ENCODE data around the gene CLN6.

Gene CLN6

GRCh38 chr15:68229386-68230156 lies at the start of gene CLN6:
Gene CLN6 (minus strand): TSS chr15:68229728. CDS start chr15:68229584, 144 bp downstream.
- peak; percentile 65 for DNase-seq

- no peak for DNase-seq
These were observed 49.3 kb upstream of the CLN6 start for GRCh38 chr15:68278595-68279405.

DNA sequence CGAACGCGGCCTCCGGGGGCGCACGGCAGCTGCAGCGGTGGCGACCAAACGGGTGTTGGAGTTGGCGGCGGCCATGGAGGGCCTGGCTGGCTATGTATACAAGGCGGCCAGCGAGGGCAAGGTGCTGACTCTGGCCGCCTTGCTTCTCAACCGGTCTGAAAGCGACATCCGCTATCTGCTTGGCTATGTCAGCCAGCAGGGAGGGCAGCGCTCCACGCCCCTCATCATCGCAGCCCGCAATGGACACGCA lies 48.7 kb upstream of the CLN6 start:
- no peak for DNase-seq

GRCh38 chr15:68277603-68278344 lies 48.2 kb upstream of the CLN6 start, which contains the start of gene FEM1B:
Gene FEM1B (plus strand): TSS chr15:68277745. CDS start chr15:68278418, 673 bp downstream.
- DNase-seq: peak; percentile 68

DNA sequence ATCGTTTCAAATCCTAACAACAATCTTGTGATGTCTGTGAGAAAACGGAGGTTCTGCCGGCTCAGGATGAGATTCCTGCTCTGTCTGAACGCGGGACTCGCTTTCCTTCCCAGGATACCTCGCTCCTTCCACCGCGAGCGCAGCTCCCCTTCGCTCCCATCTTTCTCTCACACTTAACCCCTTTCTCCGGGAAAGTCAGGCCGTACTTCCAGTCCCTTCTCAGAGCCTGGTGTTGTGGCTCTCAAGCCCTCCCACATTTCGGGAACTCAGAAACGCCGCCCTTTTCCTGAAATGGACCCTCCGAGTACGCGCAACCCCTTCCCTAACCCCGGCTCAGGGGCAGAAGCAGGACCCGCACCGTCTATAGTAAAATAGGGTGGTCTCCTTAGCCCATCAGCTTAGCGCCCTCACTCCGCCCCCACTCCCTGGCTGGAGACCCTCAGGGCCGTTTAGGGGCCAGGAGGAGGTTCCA lies 47.6 kb upstream of the CLN6 start:
- DNase-seq: peak; percentile 30

DNA sequence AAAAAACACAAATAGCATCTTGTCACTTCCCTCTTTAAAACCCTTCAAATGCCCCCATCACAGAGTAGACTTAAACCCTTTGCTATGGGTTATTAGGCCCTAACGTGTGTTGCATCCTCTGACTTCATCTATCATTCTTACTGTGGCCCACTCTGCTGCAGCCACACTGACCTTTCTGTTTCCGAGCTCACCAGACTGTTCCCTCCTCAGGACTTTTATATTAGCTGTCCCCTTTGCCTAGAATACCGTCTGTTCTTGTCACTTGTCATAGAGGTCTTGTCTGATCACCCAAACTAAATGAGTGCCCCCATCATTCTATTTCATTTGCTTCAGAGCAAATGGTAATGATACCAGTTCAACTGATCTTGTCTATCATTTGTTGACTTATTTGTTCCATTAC lies 47.1 kb upstream of the CLN6 start:
- no peak for DNase-seq

GRCh38 chr15:68275165-68275746 lies 45.7 kb upstream of the CLN6 start:
- no peak for DNase-seq

GRCh38 chr15:68274201-68274848 lies 44.8 kb upstream of the CLN6 start:
- no peak for DNase-seq

- no peak for DNase-seq
These were observed 43.3 kb upstream of the CLN6 start for GRCh38 chr15:68272721-68273271.

DNA sequence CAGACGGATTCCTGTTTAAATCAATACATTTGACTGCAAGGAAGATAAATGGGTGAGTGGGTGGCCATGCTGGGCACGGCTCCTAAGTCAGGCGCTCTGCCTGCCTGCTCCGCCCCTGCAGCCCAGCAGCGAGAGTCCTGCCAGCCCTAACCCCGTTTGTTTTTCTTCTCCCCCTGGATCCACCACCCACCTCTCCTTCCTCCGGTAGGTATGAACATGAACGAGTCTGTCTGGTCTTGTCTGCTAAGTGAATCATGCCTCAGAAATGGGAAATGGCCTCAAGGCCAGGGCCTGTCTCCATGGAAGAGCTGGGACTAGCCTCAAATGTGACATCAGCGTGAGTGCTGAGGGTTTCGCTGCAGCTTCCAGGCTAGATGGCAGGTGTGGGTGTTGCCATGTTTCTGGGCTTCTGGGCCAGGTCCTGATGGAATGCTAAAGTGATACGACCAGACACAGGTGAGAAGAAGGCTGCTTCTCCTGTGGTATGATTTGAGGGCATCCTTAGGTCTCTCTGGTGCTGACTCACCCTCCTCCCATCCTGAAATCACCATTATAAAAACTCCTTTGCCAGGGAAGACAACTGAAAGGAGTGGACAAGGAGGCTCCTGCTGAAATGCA lies 42.4 kb upstream of the CLN6 start:
- no peak for DNase-seq

DNA sequence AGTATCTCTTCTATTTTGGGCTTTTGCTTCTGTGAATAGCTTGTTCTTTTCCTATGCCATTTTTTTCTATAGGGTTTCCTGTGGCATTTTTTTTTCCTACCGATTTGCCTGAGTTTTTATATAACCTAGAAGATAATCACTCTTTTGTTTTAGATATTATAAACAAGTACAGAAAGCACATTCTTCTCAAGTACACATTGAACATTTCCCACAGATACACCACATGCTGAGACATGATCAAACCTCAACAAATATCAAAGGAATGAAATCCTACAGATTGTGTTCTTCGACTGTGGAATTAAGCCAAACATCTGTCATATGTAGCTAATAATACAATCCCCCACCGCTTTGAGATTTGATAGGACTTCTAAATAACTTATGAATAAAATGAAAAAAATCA lies 38.9 kb upstream of the CLN6 start:
- no peak for DNase-seq

- no peak for DNase-seq
These were observed 36.1 kb upstream of the CLN6 start for GRCh38 chr15:68265674-68266073.

DNA sequence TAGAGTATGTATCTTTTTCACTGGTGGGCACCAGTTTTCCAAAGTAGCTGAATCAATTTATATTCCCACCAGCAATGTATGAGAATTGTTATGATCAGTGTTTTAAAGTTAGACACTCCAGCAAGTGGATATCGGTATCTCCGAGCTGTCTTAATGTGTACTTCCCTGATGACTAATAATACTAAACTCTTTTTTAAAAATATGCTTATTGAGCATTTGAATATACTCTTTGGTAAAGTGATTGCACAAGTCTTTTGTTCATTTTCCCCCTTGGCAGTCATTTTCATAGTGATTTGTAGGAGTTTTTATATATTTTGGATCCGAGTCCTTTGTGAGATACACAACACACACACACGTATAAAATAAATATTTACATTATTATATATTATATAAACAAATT lies 35.6 kb upstream of the CLN6 start:
- no peak for DNase-seq

- no peak for DNase-seq
These were observed 34.8 kb upstream of the CLN6 start for GRCh38 chr15:68264282-68264681.

DNA sequence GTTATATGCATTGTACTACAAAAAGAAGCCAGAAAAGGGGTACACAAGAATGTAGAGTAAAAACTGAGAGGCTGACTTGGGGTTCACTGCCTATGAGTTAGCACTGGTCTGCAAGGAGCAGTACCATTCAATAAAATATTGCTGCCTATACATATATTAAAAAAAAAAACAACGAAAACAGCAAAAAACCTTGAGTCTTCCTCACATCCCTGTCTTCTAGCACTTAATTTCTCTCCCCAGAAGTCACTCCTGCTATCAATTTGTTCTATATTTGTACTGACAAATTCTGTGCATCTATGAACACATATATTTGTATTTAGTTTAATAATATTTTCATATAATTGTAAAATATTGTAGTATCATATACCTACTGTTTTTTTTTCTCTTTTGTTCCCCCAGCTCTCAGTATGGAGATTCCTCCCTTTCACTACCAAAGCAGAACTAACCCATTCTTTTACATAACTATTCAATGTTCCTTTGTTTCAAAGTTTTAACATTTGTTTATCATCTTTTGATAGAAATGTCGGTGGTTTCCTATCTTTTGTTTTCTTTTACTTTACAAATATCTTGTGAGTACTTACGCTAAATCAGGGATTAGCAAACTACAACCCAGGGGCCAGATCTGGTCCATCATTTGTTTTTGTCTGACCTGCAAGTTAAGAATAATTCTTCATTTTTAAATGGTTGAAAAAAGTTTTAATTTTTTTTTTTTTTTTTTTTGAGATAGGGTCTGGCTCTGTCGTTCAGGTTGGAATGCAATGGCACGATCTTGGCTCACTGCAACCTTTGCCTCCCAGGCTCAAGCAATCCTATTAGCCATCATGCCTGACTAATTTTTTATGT lies 33.2 kb upstream of the CLN6 start:
- no peak for DNase-seq

DNA sequence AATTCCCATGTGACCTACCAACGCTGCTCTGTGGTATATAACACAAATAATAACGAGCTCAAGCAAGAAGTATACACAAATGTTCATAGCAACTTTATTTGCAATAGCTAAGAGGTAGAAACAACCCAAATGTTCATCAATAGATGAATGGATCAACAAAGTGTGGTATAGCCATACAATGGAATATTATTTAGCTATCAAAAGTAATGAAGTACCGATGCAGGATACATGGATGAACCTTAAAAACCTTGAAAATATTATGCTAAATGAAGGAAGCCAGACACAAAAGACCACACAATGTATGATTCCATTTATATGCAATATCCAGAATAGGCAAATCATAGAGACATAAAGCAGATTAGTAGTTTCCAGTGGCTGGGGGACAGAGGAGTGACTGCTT lies 32.5 kb upstream of the CLN6 start:
- no peak for DNase-seq

DNA sequence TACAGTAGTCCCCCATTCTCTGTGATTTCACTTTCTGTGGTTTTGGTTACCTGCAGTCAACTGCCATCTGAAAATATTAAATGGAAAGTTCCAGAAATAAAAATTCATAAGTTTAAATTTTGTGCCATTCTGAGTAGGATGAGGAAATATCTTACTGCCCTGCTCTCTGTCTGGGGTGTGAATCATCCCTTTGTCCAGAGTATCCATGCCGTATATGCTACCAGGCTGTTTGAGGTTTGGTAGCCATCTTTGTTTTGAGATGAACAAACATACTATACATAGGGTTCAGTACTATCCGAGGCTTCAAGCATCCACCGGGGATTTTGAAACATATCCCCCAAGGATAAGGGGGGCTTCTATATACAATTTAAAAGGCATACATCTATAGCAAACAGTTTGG lies 31.7 kb upstream of the CLN6 start:
- DNase-seq: no peak

GRCh38 chr15:68259883-68260282 lies 30.4 kb upstream of the CLN6 start:
- DNase-seq: peak; percentile 37

DNA sequence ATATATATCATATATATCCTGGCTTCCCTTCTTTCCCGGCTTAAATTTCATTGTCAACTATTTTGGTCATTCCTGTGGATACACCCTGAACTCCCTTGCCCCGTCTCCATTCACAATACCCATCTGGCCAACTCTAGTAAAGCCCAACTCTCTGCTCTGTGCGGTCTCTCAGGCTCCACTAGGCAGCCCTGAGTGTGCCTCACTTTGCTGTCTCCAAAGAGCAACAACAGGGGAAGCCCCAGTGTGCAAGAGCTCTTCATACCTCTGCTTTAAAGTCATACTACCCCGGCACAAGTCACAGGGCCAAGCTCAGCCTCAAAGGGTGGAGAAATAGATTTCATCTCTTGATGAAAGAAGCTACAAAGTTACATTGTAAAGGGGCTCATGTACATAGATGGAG lies 29.2 kb upstream of the CLN6 start:
- no peak for DNase-seq

- DNase-seq: peak; percentile 66
These were observed 27.3 kb upstream of the CLN6 start for GRCh38 chr15:68256675-68257450.

Measured in NCI-H510A (cell line).